Epithelial cell of alveolus of lung (primary cell): ENCODE measurements around the gene TCTN3. TPM values are rescaled to one million over a fixed set of nuclear protein-coding genes. Genes with fewer than 3 reads are reported as not detected.

Experiments
- total RNA-seq: library from RNA; depleted of rRNA; stranded (reverse); fragments of >200 nt; gene quantifications from 2 replicates; pipeline ENCODE4 v1.2.1, GENCODE V29; 2015

The TCTN3 gene
- total RNA-seq = 29.5 and 36.6 TPM in 2 replicates

GRCh38 chr10:95693668-95694534 lies at the start of gene TCTN3:
TSS of gene TCTN3 (minus strand) at chr10:95693927. CDS start at chr10:95693899, 28 bp downstream.

GRCh38 chr10:95656291-95657164 lies 37.2 kb downstream of the TCTN3 start, which contains the start of gene ALDH18A1:
TSS of gene ALDH18A1 (minus strand) at chr10:95656711. CDS start at chr10:95653377, 3,334 bp downstream.

Other genes starting within 250 kb of the TCTN3 start
- 0.16 and 0.39 TPM in 2 replicates for gene SORBS1, start 132.6 kb downstream of the TCTN3 start, total RNA-seq
- gene ALDH18A1, start 37.2 kb downstream of the TCTN3 start, total RNA-seq = 49.2 and 97.2 TPM in 2 replicates
- 0.52 and 5.2 TPM in 2 replicates for gene ENTPD1, start 62.2 kb upstream of the TCTN3 start, total RNA-seq
- gene CC2D2B, start 214.0 kb upstream of the TCTN3 start, total RNA-seq = not detected in 2 replicates